Gastroesophageal sphincter (tissue), 4 donors: Measurements from ENCODE around the gene KIAA1958. TPM values are rescaled to one million over a fixed set of nuclear protein-coding genes. Genes with fewer than 3 reads are reported as not detected.

Experiments
- ATAC-seq: fragments of 150-250 bp; one replicate; pipeline ENCODE4 v1.9.1; 2016; ENCODE audit warnings: mild to moderate bottlenecking, moderate library complexity
- H3K27ac ChIP-seq, 4 donors: fragments of 200-600 bp; sonication (generic) in 3 of 4; 1 replicate in 3 of 4; 2 replicates in 1 of 4; pipeline ENCODE4 v1.5.1; 2016 to 2019
- H3K27me3 ChIP-seq: fragments of 200-600 bp; sonication (generic); one replicate; pipeline ENCODE4 v1.5.1; 2019
- H3K36me3 ChIP-seq, 2 donors: fragments of 200-600 bp; sonication (generic); one replicate each; pipeline ENCODE4 v1.5.1; 2019; ENCODE audit warnings: control low read depth in 1 of 2
- H3K4me1 ChIP-seq, 3 donors: fragments of 200-600 bp; sonication (generic); 1 replicate in 2 of 3; 2 replicates in 1 of 3; pipeline ENCODE4 v1.5.1; 2016 to 2019; ENCODE audit warnings: control low read depth in 2 of 3
- H3K4me3 ChIP-seq, 2 donors: fragments of 200-600 bp; sonication (generic); one replicate each; pipeline ENCODE4 v1.5.1; 2019; ENCODE audit warnings: mild to moderate bottlenecking in 1 of 2, moderate library complexity in 1 of 2
- H3K9me3 ChIP-seq, 3 donors: fragments of 200-600 bp; sonication (generic); one replicate each; pipeline ENCODE4 v1.5.1; 2017 to 2019; ENCODE audit warnings: control low read depth in 2 of 3
- CTCF ChIP-seq, 4 experiments: fragments of 200-600 bp in 2 of 4; fragments of 450-650 bp in 2 of 4; sonication (generic) in 1 of 4; IDR thresholded peaks; one replicate each; pipeline ENCODE4 v1.5.1; 2017 to 2019; ENCODE audit warnings: antibody characterized with exemption in 4 of 4, mild to moderate bottlenecking in 2 of 4, moderate library complexity in 2 of 4
- EP300 ChIP-seq: sonication (generic); formaldehyde crosslinking; IDR thresholded peaks from one replicate; pipeline ENCODE4 v1.6.1; 2017; ENCODE audit warnings: antibody characterized with exemption, mild to moderate bottlenecking
- POLR2A ChIP-seq, 2 donors: fragments of 450-650 bp; IDR thresholded peaks; one replicate each; pipeline ENCODE4 v1.6.1; 2017; ENCODE audit warnings: antibody characterized with exemption in 2 of 2, mild to moderate bottlenecking in 2 of 2, moderate library complexity in 1 of 2
- POLR2AphosphoS5 ChIP-seq: sonication (generic); formaldehyde crosslinking; IDR thresholded peaks from one replicate; pipeline ENCODE4 v1.6.1; 2017; ENCODE audit warnings: antibody characterized with exemption
- WGBS, 2 donors: methylation state at CpG; one replicate each; pipeline ENCODE4 v1.1.5; 2018; ENCODE audit warnings: low coverage in 1 of 2; 5-methylcytosine and 5-hydroxymethylcytosine counted together
- total RNA-seq, 4 donors: library from RNA; depleted of rRNA; stranded (reverse); fragments of >200 nt; gene quantifications; one replicate each; pipeline ENCODE4 v1.1.0, GENCODE V29; 2016

The KIAA1958 gene
- total RNA-seq, 4 donors from 2014 or later = 3.5 to 8.4 (median 3.9) TPM

GRCh38 chr9:112540800-112541199 is 54.2 kb downstream of the KIAA1958 start:
- TF ChIP-seq CTCF (IDR thresholded peaks at IDR 0.05) (no peak), POLR2A (IDR thresholded peaks at IDR 0.05) (no peak), EP300 (no peak), POLR2AphosphoS5 (no peak)
- no peaks in the 10 kb centered on the region for H3K36me3 ChIP-seq
- WGBS, 2 donors = 92 to 94% methylated on average over 4 of the region's 4 CpGs
- no peaks in the 10 kb centered on the region for H3K27me3 ChIP-seq
- H3K9me3 ChIP-seq = no peaks in the 10 kb centered on the region
- H3K27ac ChIP-seq = no peak overlapping the region
- H3K4me1 ChIP-seq = no peaks in the 10 kb centered on the region
- no peak for ATAC-seq
- no peak overlapping the region for H3K4me3 ChIP-seq

- no peak overlapping the region for H3K27ac ChIP-seq
- 44 to 50% methylated on average over 6 to 7 of the region's 7 CpGs for WGBS, 2 donors
- no peak for TF ChIP-seq CTCF (IDR thresholded peaks at IDR 0.05)
- no peak for TF ChIP-seq POLR2A (IDR thresholded peaks at IDR 0.05)
- no peak for TF ChIP-seq POLR2AphosphoS5
- TF ChIP-seq EP300 = no peak
Observed at GRCh38 chr9:112541685-112542084, 55.1 kb downstream of the KIAA1958 start.

GRCh38 chr9:112542593-112543292 is 56.1 kb downstream of the KIAA1958 start:
- Histone ChIP-seq H3K36me3 (no peaks in the 10 kb centered on the region), H3K4me1 (no peaks in the 10 kb centered on the region), H3K27ac (no peak overlapping the region), H3K4me3 (no peak overlapping the region), H3K27me3 (no peaks in the 10 kb centered on the region), H3K9me3 (no peaks in the 10 kb centered on the region)
- 94 to 100% methylated on average over 1 of the region's 1 CpG for WGBS, 2 donors
- no peak for ATAC-seq
- TF ChIP-seq POLR2AphosphoS5 = no peak
- TF ChIP-seq CTCF (IDR thresholded peaks at IDR 0.05) = no peak
- no peak for TF ChIP-seq EP300
- TF ChIP-seq POLR2A (IDR thresholded peaks at IDR 0.05) = no peak

More at GRCh38 chr9:112541685-112542084, 55.1 kb downstream of the KIAA1958 start:
- no peak overlapping the region for H3K4me3 ChIP-seq
- H3K27me3 ChIP-seq = no peaks in the 10 kb centered on the region
- no peak for ATAC-seq
- no peaks in the 10 kb centered on the region for H3K4me1 ChIP-seq
- no peaks in the 10 kb centered on the region for H3K36me3 ChIP-seq
- H3K9me3 ChIP-seq = no peaks in the 10 kb centered on the region

GRCh38 chr9:112544477-112544876 is 57.9 kb downstream of the KIAA1958 start:
- no peak overlapping the region for H3K27ac ChIP-seq
- H3K36me3 ChIP-seq = no peaks in the 10 kb centered on the region
- H3K9me3 ChIP-seq = no peaks in the 10 kb centered on the region
- WGBS, 2 donors = 100% methylated on average over 1 of the region's 1 CpG; no CpG with 5 or more reads in 1 of the 2 donors
- no peaks in the 10 kb centered on the region for H3K4me1 ChIP-seq
- ATAC-seq = no peak
- no peak overlapping the region for H3K4me3 ChIP-seq
- TF ChIP-seq EP300 (no peak), CTCF (IDR thresholded peaks at IDR 0.05) (no peak), POLR2A (IDR thresholded peaks at IDR 0.05) (no peak), POLR2AphosphoS5 (no peak)
- H3K27me3 ChIP-seq = no peaks in the 10 kb centered on the region

- TF ChIP-seq CTCF (IDR thresholded peaks at IDR 0.05) = no peak
- TF ChIP-seq POLR2AphosphoS5 = no peak
- TF ChIP-seq POLR2A (IDR thresholded peaks at IDR 0.05) = no peak
- no peak for TF ChIP-seq EP300
- no peaks in the 10 kb centered on the region for H3K27me3 ChIP-seq
- H3K27ac ChIP-seq = no peak overlapping the region
- no peaks in the 10 kb centered on the region for H3K4me1 ChIP-seq
- H3K36me3 ChIP-seq = no peaks in the 10 kb centered on the region
- no peaks in the 10 kb centered on the region for H3K9me3 ChIP-seq
- no peak overlapping the region for H3K4me3 ChIP-seq
- ATAC-seq = no peak
Observed at GRCh38 chr9:112545237-112545636, 58.6 kb downstream of the KIAA1958 start.
